GM18951 (cell line): Measurements from ENCODE around the gene PFAS.

Source experiments
- POLR2A ChIP-seq: IDR thresholded peaks from 4 replicates; pipeline ENCODE4 v1.6.1; 2011; ENCODE audit warnings: mild to moderate bottlenecking; ENCODE audit not compliant: insufficient read length, insufficient read depth; ENCODE audit errors: extremely low read depth
- in situ Hi-C: fragments of 300-500 bp; cut with MboI; formaldehyde crosslinking; loops from one replicate; pipeline ENCODE4 v1.12.0; 2022; ENCODE audit warnings: low sequenced_read_pairs, mixed read lengths, inconsistent platforms; ENCODE audit not compliant: unreplicated experiment

Gene PFAS

GRCh38 chr17:8314797-8315763 is 66.0 kb downstream of the PFAS start:
- TF ChIP-seq POLR2A, result no peak
- in situ Hi-C loops, result no loop called here

GRCh38 chr17:8315764-8316217 is 66.7 kb downstream of the PFAS start:
- no peak for TF ChIP-seq POLR2A
- in situ Hi-C loops, result no loop called here

- TF ChIP-seq POLR2A, result no peak
- in situ Hi-C loops, result no loop called here
Observed at GRCh38 chr17:8318010-8318935, 69.2 kb downstream of the PFAS start.
